GM19328 (cell line): ENCODE results near the gene CNTN2.

ENCODE experiments used
- ATAC-seq: cut with Tn5 transposase; IDR thresholded peaks from one replicate; pipeline ENCODE4 v1.9.1; 2021; ENCODE audit warnings: mild to moderate bottlenecking, moderate library complexity; ENCODE audit not compliant: unreplicated experiment

CNTN2 gene

GRCh38 chr1:205072286-205072685, 29.3 kb downstream of the CNTN2 start:
- no peak for ATAC-seq

- ATAC-seq, result no peak
These were observed 29.9 kb downstream of the CNTN2 start for GRCh38 chr1:205072881-205073280.

GRCh38 chr1:205073511-205073910, 30.5 kb downstream of the CNTN2 start:
- no peak for ATAC-seq

- no peak for ATAC-seq
These were observed 31.1 kb downstream of the CNTN2 start for GRCh38 chr1:205074084-205074483.

- no peak for ATAC-seq
These were observed 31.5 kb downstream of the CNTN2 start for GRCh38 chr1:205074513-205074912.

GRCh38 chr1:205075642-205076155, 32.7 kb downstream of the CNTN2 start:
- no peak for ATAC-seq

- ATAC-seq, result no peak
These were observed 33.3 kb downstream of the CNTN2 start for GRCh38 chr1:205076245-205076761.

- ATAC-seq, result no peak
These were observed 34.3 kb downstream of the CNTN2 start for GRCh38 chr1:205077158-205077933.

- ATAC-seq, result no peak
These were observed 34.9 kb downstream of the CNTN2 start for GRCh38 chr1:205077934-205078311.

- ATAC-seq, result no peak
These were observed 39.4 kb downstream of the CNTN2 start for GRCh38 chr1:205082431-205082830.

GRCh38 chr1:205084360-205084759, 41.3 kb downstream of the CNTN2 start, which contains the start of gene TMEM81:
Gene TMEM81 (minus strand): TSS chr1:205084460. CDS start chr1:205084320, 140 bp downstream.
- ATAC-seq, result no peak

- no peak for ATAC-seq
These were observed 45.3 kb downstream of the CNTN2 start for GRCh38 chr1:205088341-205088740.

GRCh38 chr1:205091043-205091740, 48.2 kb downstream of the CNTN2 start:
- ATAC-seq, result no peak

- no peak for ATAC-seq
These were observed 52.4 kb downstream of the CNTN2 start for GRCh38 chr1:205095422-205095821.

- no peak for ATAC-seq
These were observed 55.2 kb downstream of the CNTN2 start for GRCh38 chr1:205098242-205098641.

- no peak for ATAC-seq
These were observed 59.4 kb downstream of the CNTN2 start for GRCh38 chr1:205102404-205102803.

GRCh38 chr1:205107327-205107726, 64.3 kb downstream of the CNTN2 start:
- no peak for ATAC-seq

- no peak for ATAC-seq
These were observed 65.5 kb downstream of the CNTN2 start for GRCh38 chr1:205108464-205108863.

GRCh38 chr1:205109269-205109668, 66.3 kb downstream of the CNTN2 start:
- ATAC-seq, result no peak

- no peak for ATAC-seq
These were observed 66.7 kb downstream of the CNTN2 start for GRCh38 chr1:205109711-205110110.

GRCh38 chr1:205111354-205111753, 68.3 kb downstream of the CNTN2 start:
- no peak for ATAC-seq

GRCh38 chr1:205118752-205119151, 75.7 kb downstream of the CNTN2 start:
- no peak for ATAC-seq
